Adrenal gland (tissue), 5 donors: Measurements from ENCODE around the gene CAMSAP2.

Experiments
- POLR2A ChIP-seq, 2 donors: fragments of 450-650 bp; IDR thresholded peaks; one replicate each; pipeline ENCODE4 v1.6.1; 2017; ENCODE audit warnings: antibody characterized with exemption in 2 of 2, mild to moderate bottlenecking in 2 of 2, moderate library complexity in 1 of 2
- TF ChIP-seq, protein P1 (sequence below), 6 experiments: fragments of 450-650 bp in 4 of 6; fragments of 200-600 bp in 2 of 6; sonication (generic) in 1 of 6; IDR thresholded peaks; 1 replicate in 5 of 6; 2 replicates in 1 of 6; pipeline versions ENCODE4 v1.5.1 to v1.8.0; 2016 to 2021; ENCODE audit warnings: antibody characterized with exemption in 6 of 6, mild to moderate bottlenecking in 2 of 6, moderate library complexity in 1 of 6
- donor health status: DM: no; HTN: no; CAD: no.

- TF ChIP-seq, protein P1, sequence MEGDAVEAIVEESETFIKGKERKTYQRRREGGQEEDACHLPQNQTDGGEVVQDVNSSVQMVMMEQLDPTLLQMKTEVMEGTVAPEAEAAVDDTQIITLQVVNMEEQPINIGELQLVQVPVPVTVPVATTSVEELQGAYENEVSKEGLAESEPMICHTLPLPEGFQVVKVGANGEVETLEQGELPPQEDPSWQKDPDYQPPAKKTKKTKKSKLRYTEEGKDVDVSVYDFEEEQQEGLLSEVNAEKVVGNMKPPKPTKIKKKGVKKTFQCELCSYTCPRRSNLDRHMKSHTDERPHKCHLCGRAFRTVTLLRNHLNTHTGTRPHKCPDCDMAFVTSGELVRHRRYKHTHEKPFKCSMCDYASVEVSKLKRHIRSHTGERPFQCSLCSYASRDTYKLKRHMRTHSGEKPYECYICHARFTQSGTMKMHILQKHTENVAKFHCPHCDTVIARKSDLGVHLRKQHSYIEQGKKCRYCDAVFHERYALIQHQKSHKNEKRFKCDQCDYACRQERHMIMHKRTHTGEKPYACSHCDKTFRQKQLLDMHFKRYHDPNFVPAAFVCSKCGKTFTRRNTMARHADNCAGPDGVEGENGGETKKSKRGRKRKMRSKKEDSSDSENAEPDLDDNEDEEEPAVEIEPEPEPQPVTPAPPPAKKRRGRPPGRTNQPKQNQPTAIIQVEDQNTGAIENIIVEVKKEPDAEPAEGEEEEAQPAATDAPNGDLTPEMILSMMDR (IDR thresholded peaks at IDR 0.05): no peak
- no peak for TF ChIP-seq POLR2A (IDR thresholded peaks at IDR 0.05)
Measured at GRCh38 chr1:200727257-200727656, 11.4 kb upstream of the CAMSAP2 start.
